Trophoblast cell (in vitro differentiated cells and primary cell): ENCODE results near the gene ZNF516.

Experiments used
- DNase-seq, 2 donors: peaks; one replicate each; pipeline ENCODE4 v3.0.0-alpha.2; 2016
- H2AFZ ChIP-seq: 2 replicates; pipeline ENCODE4 v1.6.1; 2013; ENCODE audit warnings: low read length, moderate library complexity, mild to moderate bottlenecking; ENCODE audit not compliant: insufficient read depth, poor library complexity
- H2AK5ac ChIP-seq: 2 replicates; pipeline ENCODE4 v1.6.1; 2013; ENCODE audit warnings: mild to moderate bottlenecking, low read length
- H2BK120ac ChIP-seq: 2 replicates; pipeline ENCODE4 v1.6.1; 2013; ENCODE audit warnings: low read length, mild to moderate bottlenecking, moderate library complexity; ENCODE audit not compliant: insufficient read depth, poor library complexity
- H2BK12ac ChIP-seq: 2 replicates; pipeline ENCODE4 v1.6.1; 2013; ENCODE audit warnings: mild to moderate bottlenecking, low read length, moderate library complexity
- H2BK5ac ChIP-seq: 2 replicates; pipeline ENCODE4 v1.6.1; 2013; ENCODE audit warnings: low read length, low read depth, moderate library complexity, mild to moderate bottlenecking; ENCODE audit not compliant: poor library complexity
- H3K14ac ChIP-seq: 2 replicates; pipeline ENCODE4 v1.6.1; 2013; ENCODE audit warnings: mild to moderate bottlenecking, low read length
- H3K18ac ChIP-seq: 2 replicates; pipeline ENCODE4 v1.6.1; 2013; ENCODE audit warnings: mild to moderate bottlenecking, low read length
- H3K23ac ChIP-seq: 2 replicates; pipeline ENCODE4 v1.6.1; 2013; ENCODE audit warnings: low read length
- H3K27ac ChIP-seq: 2 replicates; pipeline ENCODE4 v1.5.1; 2013; ENCODE audit warnings: low read depth, mild to moderate bottlenecking, inconsistent platforms, low read length, moderate library complexity
- H3K27me3 ChIP-seq: 2 replicates; pipeline ENCODE4 v1.6.1; 2013; ENCODE audit warnings: inconsistent platforms, mild to moderate bottlenecking, low read length, moderate library complexity; ENCODE audit not compliant: insufficient read depth
- H3K36me3 ChIP-seq, 2 experiments: 1 replicate in 1 of 2; 2 replicates in 1 of 2; pipeline ENCODE4 v1.6.1; 2013; ENCODE audit warnings: low read length in 2 of 2, mild to moderate bottlenecking in 2 of 2, moderate library complexity in 1 of 2; ENCODE audit not compliant: insufficient read depth in 2 of 2, control insufficient read depth in 1 of 2
- H3K4ac ChIP-seq: 2 replicates; pipeline ENCODE4 v1.6.1; 2013; ENCODE audit warnings: low read depth, mild to moderate bottlenecking, low read length, moderate library complexity
- H3K4me1 ChIP-seq, 2 experiments: 1 replicate in 1 of 2; 2 replicates in 1 of 2; pipeline ENCODE4 v1.6.1; 2013; ENCODE audit warnings: low read length in 2 of 2, mild to moderate bottlenecking in 2 of 2, moderate library complexity in 1 of 2; ENCODE audit not compliant: insufficient read depth in 2 of 2, control insufficient read depth in 1 of 2
- H3K4me2 ChIP-seq: 2 replicates; pipeline ENCODE4 v1.6.1; 2013; ENCODE audit warnings: inconsistent platforms, mild to moderate bottlenecking, low read length, moderate library complexity
- H3K4me3 ChIP-seq: 2 replicates; pipeline ENCODE4 v1.5.1; 2013; ENCODE audit warnings: mild to moderate bottlenecking, low read depth, low read length, inconsistent platforms
- H3K79me1 ChIP-seq: one replicate; pipeline ENCODE4 v1.6.1; 2013; ENCODE audit warnings: low read length
- H3K79me2 ChIP-seq: 2 replicates; pipeline ENCODE4 v1.6.1; 2013; ENCODE audit warnings: low read length, mild to moderate bottlenecking; ENCODE audit not compliant: control insufficient read depth, insufficient read depth, poor library complexity
- H3K9ac ChIP-seq: 2 replicates; pipeline ENCODE4 v1.6.1; 2013; ENCODE audit warnings: mild to moderate bottlenecking, low read length
- H3K9me3 ChIP-seq: 2 replicates; pipeline ENCODE4 v1.6.1; 2013; ENCODE audit warnings: low read depth, mild to moderate bottlenecking, control low read depth, inconsistent platforms, low read length; ENCODE audit not compliant: insufficient read depth
- H4K12ac ChIP-seq: 2 replicates; pipeline ENCODE4 v1.6.1; 2013; ENCODE audit warnings: low read depth, mild to moderate bottlenecking, low read length, moderate library complexity
- H4K8ac ChIP-seq: 2 replicates; pipeline ENCODE4 v1.6.1; 2013; ENCODE audit warnings: low read depth, mild to moderate bottlenecking, low read length, moderate library complexity
- H4K91ac ChIP-seq: one replicate; pipeline ENCODE4 v1.6.1; 2013; ENCODE audit warnings: low read depth, mild to moderate bottlenecking, low read length, moderate library complexity
- WGBS: extraction: QIAGEN DNeasy Blood & Tissue Kit; methylation state at CpG from one replicate; pipeline ENCODE4 v1.1.7; 2013; ENCODE audit warnings: missing lambda C conversion rate; ENCODE audit not compliant: insufficient read length, insufficient coverage; ENCODE audit errors: extremely low coverage; 5-methylcytosine and 5-hydroxymethylcytosine counted together

ZNF516 gene

GRCh38 chr18:76518123-76518859 lies 23.2 kb upstream of the ZNF516 start:
- Histone ChIP-seq H4K8ac (peak overlapping the region; percentile 48), H3K4me3 (no peak overlapping the region), H2BK120ac (no peak overlapping the region), H3K4me1 (peaks cover 0 to 3% of the 10 kb centered on the region in 2 experiments), H3K27ac (no peak overlapping the region), H3K18ac (no peak overlapping the region), H3K23ac (no peak overlapping the region), H3K4me2 (peak overlapping the region; percentile 79), H3K79me1 (peaks cover 2% of the 10 kb centered on the region), H2AK5ac (no peak overlapping the region), H3K79me2 (no peaks in the 10 kb centered on the region), H3K9ac (peak overlapping the region; percentile 11), H3K14ac (no peak overlapping the region), H3K36me3 (no peaks in the 10 kb centered on the region), H2BK5ac (no peak overlapping the region), H3K9me3 (no peaks in the 10 kb centered on the region), H4K91ac (no peak overlapping the region), H3K4ac (no peak overlapping the region), H2BK12ac (no peak overlapping the region), H4K12ac (no peak overlapping the region), H3K27me3 (no peaks in the 10 kb centered on the region), H2AFZ (peak overlapping the region; percentile 81)
- WGBS: no CpG with 5 or more reads among the region's 25 CpGs
- DNase-seq: no peak

GRCh38 chr18:76515576-76515975 lies 20.5 kb upstream of the ZNF516 start:
- no peak overlapping the region for H3K4ac ChIP-seq
- H2AK5ac ChIP-seq: no peak overlapping the region
- H2BK12ac ChIP-seq: no peak overlapping the region
- H3K4me2 ChIP-seq: no peak overlapping the region
- no peaks in the 10 kb centered on the region for H3K79me2 ChIP-seq
- H3K14ac ChIP-seq: no peak overlapping the region
- no peak overlapping the region for H2BK5ac ChIP-seq
- no peaks in the 10 kb centered on the region for H3K9me3 ChIP-seq
- H2BK120ac ChIP-seq: no peak overlapping the region
- no peak overlapping the region for H4K91ac ChIP-seq
- H3K4me3 ChIP-seq: no peak overlapping the region
- no peak overlapping the region for H2AFZ ChIP-seq
- H3K18ac ChIP-seq: no peak overlapping the region
- H3K36me3 ChIP-seq: no peaks in the 10 kb centered on the region
- H3K79me1 ChIP-seq: peaks cover 2% of the 10 kb centered on the region
- no peak overlapping the region for H4K12ac ChIP-seq
- no peak overlapping the region for H3K9ac ChIP-seq
- DNase-seq: no peak
- H4K8ac ChIP-seq: no peak overlapping the region
- no peaks in the 10 kb centered on the region for H3K27me3 ChIP-seq
- H3K27ac ChIP-seq: no peak overlapping the region
- no CpG with 5 or more reads among the region's 3 CpGs for WGBS
- H3K4me1 ChIP-seq: peaks cover 0 to 3% of the 10 kb centered on the region in 2 experiments
- H3K23ac ChIP-seq: no peak overlapping the region

GRCh38 chr18:76514573-76514972 lies 19.5 kb upstream of the ZNF516 start:
- Histone ChIP-seq H3K9me3 (no peaks in the 10 kb centered on the region), H4K12ac (no peak overlapping the region), H3K23ac (no peak overlapping the region), H2BK5ac (no peak overlapping the region), H3K27ac (no peak overlapping the region), H3K4ac (no peak overlapping the region), H3K79me2 (no peaks in the 10 kb centered on the region), H4K8ac (no peak overlapping the region), H3K14ac (no peak overlapping the region), H3K4me2 (no peak overlapping the region), H2AFZ (no peak overlapping the region), H4K91ac (no peak overlapping the region), H2BK120ac (no peak overlapping the region), H3K36me3 (no peaks in the 10 kb centered on the region), H3K18ac (no peak overlapping the region), H3K27me3 (no peaks in the 10 kb centered on the region), H3K79me1 (peaks cover 2% of the 10 kb centered on the region), H3K4me1 (peaks cover 0 to 3% of the 10 kb centered on the region in 2 experiments), H2BK12ac (no peak overlapping the region), H3K9ac (no peak overlapping the region), H3K4me3 (no peak overlapping the region), H2AK5ac (no peak overlapping the region)
- DNase-seq: no peak
- WGBS: no CpG with 5 or more reads among the region's 10 CpGs

GRCh38 chr18:76507830-76508385 lies 12.9 kb upstream of the ZNF516 start:
- H4K8ac ChIP-seq: no peak overlapping the region
- H3K23ac ChIP-seq: no peak overlapping the region
- no peaks in the 10 kb centered on the region for H3K79me2 ChIP-seq
- H3K36me3 ChIP-seq: no peaks in the 10 kb centered on the region
- no peak overlapping the region for H2AFZ ChIP-seq
- peak overlapping the region; percentile 9 for H3K9ac ChIP-seq
- H4K91ac ChIP-seq: no peak overlapping the region
- no peaks in the 10 kb centered on the region for H3K79me1 ChIP-seq
- H3K4ac ChIP-seq: no peak overlapping the region
- H2BK5ac ChIP-seq: no peak overlapping the region
- no peak overlapping the region for H2BK12ac ChIP-seq
- no peaks in the 10 kb centered on the region for H3K27me3 ChIP-seq
- H3K4me2 ChIP-seq: no peak overlapping the region
- no peak overlapping the region for H2BK120ac ChIP-seq
- H3K18ac ChIP-seq: no peak overlapping the region
- WGBS: no CpG with 5 or more reads among the region's 17 CpGs
- H3K27ac ChIP-seq: no peak overlapping the region
- H3K4me3 ChIP-seq: no peak overlapping the region
- DNase-seq: no peak
- peaks cover 2% of the 10 kb centered on the region for H3K9me3 ChIP-seq
- H4K12ac ChIP-seq: no peak overlapping the region
- H2AK5ac ChIP-seq: no peak overlapping the region
- H3K14ac ChIP-seq: no peak overlapping the region
- H3K4me1 ChIP-seq: no peaks in the 10 kb centered on the region
